Esophagus (tissue), 2 donors: Measurements from ENCODE around the gene LMTK3. TPM values are rescaled to one million over a fixed set of nuclear protein-coding genes. Genes with fewer than 3 reads are reported as not detected.

Source experiments
- H3K27ac ChIP-seq, 2 donors: one replicate each; pipeline ENCODE4 v1.5.1; 2013; ENCODE audit warnings: low read depth in 2 of 2, mild to moderate bottlenecking in 2 of 2, inconsistent platforms in 1 of 2, low read length in 1 of 2, moderate library complexity in 1 of 2
- H3K27me3 ChIP-seq, 2 donors: one replicate each; pipeline ENCODE4 v1.6.1; 2013; ENCODE audit warnings: low read length in 2 of 2, control low read depth in 1 of 2, mild to moderate bottlenecking in 1 of 2; ENCODE audit not compliant: insufficient read depth in 2 of 2, control insufficient read depth in 1 of 2
- H3K36me3 ChIP-seq, 2 donors: one replicate each; pipeline ENCODE4 v1.6.1; 2013; ENCODE audit warnings: low read length in 1 of 2; ENCODE audit not compliant: control insufficient read depth in 2 of 2, insufficient read depth in 2 of 2
- H3K4me1 ChIP-seq, 2 donors: one replicate each; pipeline ENCODE4 v1.6.1; 2013; ENCODE audit warnings: low read length in 1 of 2; ENCODE audit not compliant: control insufficient read depth in 2 of 2, insufficient read depth in 2 of 2
- H3K4me3 ChIP-seq, 2 donors: one replicate each; pipeline ENCODE4 v1.5.1; 2013; ENCODE audit warnings: low read length in 2 of 2, mild to moderate bottlenecking in 2 of 2, low read depth in 1 of 2, moderate library complexity in 1 of 2
- H3K9me3 ChIP-seq, 2 donors: one replicate each; pipeline ENCODE4 v1.6.1; 2013; ENCODE audit warnings: mild to moderate bottlenecking in 2 of 2, low read depth in 1 of 2, low read length in 1 of 2, moderate library complexity in 1 of 2; ENCODE audit not compliant: control insufficient read depth in 2 of 2, insufficient read depth in 1 of 2
- WGBS, 2 donors: extraction: QIAGEN DNeasy Blood & Tissue Kit; methylation state at CpG; one replicate each; pipeline ENCODE4 v1.1.7; 2013; 5-methylcytosine and 5-hydroxymethylcytosine counted together
- polyA plus RNA-seq, 2 donors: library from polyadenylated mRNA; stranded (reverse); fragments of 200-250 nt; gene quantifications; one replicate each; pipeline ENCODE4 v1.2.3, GENCODE V29; 2013
- donor health status: healthy with polysubstance abuse.
- donor health status: Bipolar disorder and iron deficiency.

LMTK3 gene
- polyA plus RNA-seq, 2 donors: 2.9 to 7.5 TPM

DNA sequence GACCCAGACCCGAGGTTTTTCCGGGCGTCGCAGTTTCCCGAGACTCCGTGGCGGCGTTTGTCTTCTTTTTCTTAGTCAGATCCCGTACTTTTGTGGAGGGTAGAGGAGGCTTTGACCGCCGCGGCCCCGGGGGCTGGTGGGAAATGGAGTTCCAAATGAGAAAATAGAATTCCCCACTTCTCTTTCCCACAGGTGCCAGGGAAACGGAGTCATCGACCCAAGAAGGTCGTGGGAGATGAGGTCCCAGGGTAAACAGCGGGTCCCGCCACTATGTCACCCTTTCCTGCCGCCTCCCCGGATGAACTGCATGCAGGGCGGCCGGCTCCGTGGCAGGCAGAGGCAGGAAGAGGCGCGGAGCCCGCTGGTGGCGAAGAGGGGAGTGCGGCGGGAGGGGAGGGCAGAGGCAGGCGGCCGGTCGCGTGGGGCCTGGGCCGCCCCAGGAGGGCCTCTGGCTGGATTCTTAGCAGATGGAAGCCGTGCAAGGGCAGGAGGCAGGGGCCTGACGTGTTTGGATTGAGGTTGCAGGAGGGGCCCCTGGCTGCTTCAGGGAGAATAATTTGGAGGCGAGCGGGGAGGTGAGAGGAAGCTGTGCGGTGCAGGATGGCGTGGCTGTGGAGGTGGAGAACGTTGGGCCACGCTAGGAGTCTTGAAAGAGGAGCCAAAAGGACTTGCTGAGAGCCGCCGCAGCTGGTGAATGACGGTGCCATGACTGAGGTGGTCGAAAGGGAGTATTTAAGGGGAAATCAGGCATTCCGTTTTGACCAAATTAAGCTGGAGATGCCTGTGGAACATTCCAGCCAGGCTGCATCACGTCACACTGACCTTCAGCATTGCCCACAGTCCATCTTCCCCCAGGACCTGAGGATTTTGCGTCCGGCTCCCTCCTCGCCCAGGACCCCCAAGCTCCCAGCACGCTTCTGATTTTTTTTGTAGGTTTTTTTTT, 30.8 kb downstream of the LMTK3 start:
- peaks cover 0 to 11% of the 10 kb centered on the region in 2 donors for H3K4me1 ChIP-seq
- no peaks in the 10 kb centered on the region for H3K9me3 ChIP-seq
- no peaks in the 10 kb centered on the region for H3K27me3 ChIP-seq
- 9 to 15% methylated on average over 52 of the region's 52 CpGs for WGBS, 2 donors
- peak overlapping the region; percentile 51 to 58 for H3K4me3 ChIP-seq
- peaks cover 9 to 25% of the 10 kb centered on the region in 2 donors for H3K36me3 ChIP-seq
- H3K27ac ChIP-seq: peak overlapping the region; percentile 88 to 89

DNA sequence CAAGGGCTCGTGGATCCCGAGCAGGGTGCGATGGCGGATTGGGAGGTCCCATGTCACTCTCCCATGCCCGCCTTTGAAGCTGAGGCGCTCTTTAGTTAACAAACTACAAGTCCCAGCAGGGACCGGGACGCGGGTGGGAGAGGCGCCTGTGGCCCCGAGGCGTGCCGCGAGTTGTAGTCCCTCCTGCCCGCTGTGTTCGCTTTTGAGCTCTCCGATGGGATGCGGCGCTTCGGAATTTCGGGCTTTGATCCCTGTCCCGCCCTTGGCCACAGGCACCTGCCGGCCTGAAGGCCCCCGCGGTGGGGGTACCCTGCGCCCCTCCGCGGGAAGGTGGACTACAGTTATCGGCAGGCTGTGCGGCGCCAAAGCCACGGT, 31.5 kb downstream of the LMTK3 start:
- Histone ChIP-seq H3K9me3 (no peaks in the 10 kb centered on the region), H3K4me1 (peaks cover 0 to 11% of the 10 kb centered on the region in 2 donors), H3K27ac (peak overlapping the region; percentile 88 to 89), H3K27me3 (no peaks in the 10 kb centered on the region), H3K4me3 (peak overlapping the region; percentile 51 to 58), H3K36me3 (peaks cover 14 to 32% of the 10 kb centered on the region in 2 donors)
- 11 to 20% methylated on average over 28 to 32 of the region's 32 CpGs for WGBS, 2 donors

DNA sequence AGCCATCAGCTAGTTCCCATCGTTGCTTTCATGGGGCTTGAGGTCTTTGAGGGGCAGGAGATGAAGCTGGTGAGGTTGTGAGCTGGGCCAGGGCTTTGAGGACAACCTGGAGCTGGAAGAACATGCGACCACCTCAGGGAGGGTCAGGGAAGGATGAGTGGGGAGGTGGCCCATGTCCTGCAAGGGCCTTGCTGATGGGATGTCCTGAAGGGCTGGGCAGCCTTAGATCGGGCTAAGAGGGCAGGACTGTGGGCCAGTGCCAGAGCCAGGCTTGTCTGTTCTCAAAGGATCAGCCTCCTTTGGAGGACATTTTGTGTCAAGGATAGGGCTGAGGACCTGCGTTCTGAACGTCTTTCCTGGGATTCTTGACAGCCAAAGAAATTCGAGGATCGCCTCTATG, 31.9 kb downstream of the LMTK3 start:
- Histone ChIP-seq H3K27ac (peak overlapping the region; percentile 88 to 89), H3K27me3 (no peaks in the 10 kb centered on the region), H3K36me3 (peaks cover 18 to 37% of the 10 kb centered on the region in 2 donors), H3K4me3 (no peak overlapping the region), H3K4me1 (peaks cover 0 to 11% of the 10 kb centered on the region in 2 donors), H3K9me3 (no peaks in the 10 kb centered on the region)
- WGBS, 2 donors: 69 to 75% methylated on average over 7 of the region's 7 CpGs

DNA sequence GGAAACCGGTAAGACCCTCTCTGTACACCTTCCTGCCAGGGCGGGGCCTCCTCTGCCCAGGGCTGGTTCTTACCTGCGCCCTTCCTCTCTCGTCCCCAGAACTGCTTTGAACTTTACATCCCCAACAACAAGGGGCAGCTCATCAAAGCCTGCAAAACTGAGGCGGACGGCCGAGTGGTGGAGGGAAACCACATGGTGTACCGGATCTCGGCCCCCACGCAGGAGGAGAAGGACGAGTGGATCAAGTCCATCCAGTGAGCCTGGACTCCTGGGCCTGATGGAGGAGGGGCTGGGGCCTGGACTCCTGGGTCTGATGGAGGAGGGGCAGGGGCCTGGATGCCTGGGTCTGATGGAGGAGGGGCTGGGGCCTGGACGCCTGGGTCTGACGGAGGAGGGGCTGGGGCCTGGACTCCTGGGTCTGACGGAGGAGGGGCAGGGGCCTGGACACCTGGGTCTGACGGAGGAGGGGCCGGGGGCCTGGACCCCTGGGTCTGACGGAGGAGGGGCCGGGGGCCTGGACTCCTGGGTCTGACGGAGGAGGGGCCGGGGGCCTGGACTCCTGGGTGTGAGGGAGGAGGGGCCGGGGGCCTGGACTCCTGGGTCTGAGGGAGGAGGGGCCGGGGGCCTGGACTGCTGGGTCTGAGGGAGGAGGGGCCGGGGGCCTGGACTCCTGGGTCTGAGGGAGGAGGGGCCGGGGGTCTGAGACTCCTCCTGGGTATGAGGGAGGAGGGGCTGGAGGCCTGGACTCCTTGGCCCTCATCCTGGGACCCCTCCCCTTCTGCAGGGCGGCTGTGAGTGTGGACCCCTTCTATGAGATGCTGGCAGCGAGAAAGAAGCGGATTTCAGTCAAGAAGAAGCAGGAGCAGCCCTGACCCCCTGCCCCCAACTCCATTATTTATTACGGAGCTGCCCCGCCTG, 33.0 kb downstream of the LMTK3 start:
- Histone ChIP-seq H3K9me3 (no peaks in the 10 kb centered on the region), H3K27me3 (no peaks in the 10 kb centered on the region), H3K4me1 (peaks cover 0 to 11% of the 10 kb centered on the region in 2 donors), H3K27ac (no peak overlapping the region), H3K36me3 (peaks cover 23 to 47% of the 10 kb centered on the region in 2 donors), H3K4me3 (no peak overlapping the region)
- WGBS, 2 donors: 81 to 87% methylated on average over 24 to 29 of the region's 29 CpGs

DNA sequence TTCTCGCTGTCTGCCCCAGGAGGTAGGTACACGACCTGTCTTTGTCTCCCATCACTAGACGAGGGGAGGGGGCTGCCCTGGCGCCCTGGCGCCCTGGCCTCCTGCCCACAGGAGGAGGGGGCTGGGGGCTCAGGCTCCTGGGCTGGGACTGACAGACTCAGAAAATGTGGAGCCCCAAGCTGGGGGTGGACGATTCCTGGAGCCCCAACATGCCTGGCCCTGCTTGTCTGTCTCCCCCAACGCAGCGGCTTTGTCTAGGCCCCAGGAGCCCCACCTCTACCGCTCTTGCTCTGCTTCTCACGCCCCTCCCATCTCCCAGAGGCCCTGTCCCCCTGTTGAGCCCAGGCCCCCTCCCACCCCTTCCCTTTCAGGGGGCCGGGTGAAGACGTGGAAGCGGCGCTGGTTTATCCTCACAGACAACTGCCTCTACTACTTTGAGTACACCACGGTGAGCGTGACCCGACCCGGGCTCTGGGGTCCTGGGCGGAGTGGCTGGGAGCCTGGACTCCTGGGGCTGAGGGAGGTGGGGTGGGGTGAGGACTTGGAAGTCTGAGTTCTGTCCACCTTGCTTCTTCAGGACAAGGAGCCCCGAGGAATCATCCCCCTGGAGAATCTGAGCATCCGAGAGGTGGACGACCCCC, 33.8 kb downstream of the LMTK3 start:
- 80% methylated on average over 22 of the region's 22 CpGs for WGBS, 2 donors
- Histone ChIP-seq H3K27ac (no peak overlapping the region), H3K27me3 (no peaks in the 10 kb centered on the region), H3K9me3 (no peaks in the 10 kb centered on the region), H3K4me1 (peaks cover 0 to 11% of the 10 kb centered on the region in 2 donors), H3K36me3 (peaks cover 26 to 54% of the 10 kb centered on the region in 2 donors), H3K4me3 (no peak overlapping the region)

DNA sequence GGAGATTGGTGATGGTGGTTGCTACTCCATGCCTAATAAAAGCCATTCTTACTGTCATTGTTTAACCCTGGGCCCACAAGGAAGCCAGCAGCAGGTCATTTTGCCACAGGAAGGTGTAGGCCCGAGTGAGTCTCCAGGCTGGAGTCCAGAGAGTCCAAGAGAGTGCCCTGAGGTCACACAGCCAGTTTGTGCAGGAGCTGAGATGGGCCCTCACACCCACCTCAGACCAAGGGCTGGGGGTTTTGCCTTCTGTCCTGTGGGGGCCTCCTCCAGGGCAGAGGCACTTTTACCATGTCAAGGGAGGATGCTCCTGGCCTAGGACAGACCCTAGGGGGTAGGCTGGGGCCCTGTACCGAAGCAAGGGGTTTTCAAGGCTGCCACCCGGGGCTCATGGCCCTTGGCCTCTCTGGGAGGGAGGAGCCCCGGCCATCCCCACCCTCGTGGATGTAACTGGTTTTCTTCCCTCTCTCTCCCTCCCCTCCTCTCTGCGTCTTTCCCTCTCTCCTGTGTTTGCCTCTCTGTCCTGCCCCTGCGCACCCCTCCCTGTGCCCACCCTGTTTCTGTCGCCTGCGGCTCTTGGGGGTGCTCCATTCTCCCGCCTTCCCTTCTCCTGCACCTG, 34.5 kb downstream of the LMTK3 start:
- 71 to 78% methylated on average over 10 of the region's 10 CpGs for WGBS, 2 donors
- Histone ChIP-seq H3K27me3 (no peaks in the 10 kb centered on the region), H3K27ac (no peak overlapping the region), H3K4me3 (no peak overlapping the region), H3K9me3 (no peaks in the 10 kb centered on the region), H3K36me3 (peaks cover 33 to 60% of the 10 kb centered on the region in 2 donors), H3K4me1 (peaks cover 0 to 11% of the 10 kb centered on the region in 2 donors)

DNA sequence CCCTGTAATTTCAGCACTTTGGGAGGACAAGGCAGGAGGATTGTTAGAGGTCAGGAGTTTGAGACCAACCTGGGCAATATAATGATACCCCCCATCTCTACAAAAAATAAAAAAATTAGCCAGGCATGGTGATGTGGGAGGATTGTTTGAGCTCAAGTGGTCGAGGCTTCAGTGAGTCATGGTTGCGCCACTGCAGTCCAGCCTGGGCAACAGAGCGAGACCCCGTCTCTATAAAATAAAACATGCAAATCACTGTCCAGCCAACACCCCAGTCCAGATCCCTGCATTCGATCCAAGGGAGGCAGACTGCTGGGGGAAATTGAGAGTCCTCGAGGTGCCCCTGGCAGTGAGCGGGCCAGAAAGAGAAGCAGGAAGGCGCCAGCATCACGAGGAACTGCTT, 35.5 kb downstream of the LMTK3 start:
- 90 to 92% methylated on average over 9 of the region's 9 CpGs for WGBS, 2 donors
- H3K9me3 ChIP-seq: no peaks in the 10 kb centered on the region
- no peak overlapping the region for H3K27ac ChIP-seq
- peaks cover 0 to 10% of the 10 kb centered on the region in 2 donors for H3K4me1 ChIP-seq
- H3K36me3 ChIP-seq: peaks cover 39 to 67% of the 10 kb centered on the region in 2 donors
- no peaks in the 10 kb centered on the region for H3K27me3 ChIP-seq
- no peak overlapping the region for H3K4me3 ChIP-seq

DNA sequence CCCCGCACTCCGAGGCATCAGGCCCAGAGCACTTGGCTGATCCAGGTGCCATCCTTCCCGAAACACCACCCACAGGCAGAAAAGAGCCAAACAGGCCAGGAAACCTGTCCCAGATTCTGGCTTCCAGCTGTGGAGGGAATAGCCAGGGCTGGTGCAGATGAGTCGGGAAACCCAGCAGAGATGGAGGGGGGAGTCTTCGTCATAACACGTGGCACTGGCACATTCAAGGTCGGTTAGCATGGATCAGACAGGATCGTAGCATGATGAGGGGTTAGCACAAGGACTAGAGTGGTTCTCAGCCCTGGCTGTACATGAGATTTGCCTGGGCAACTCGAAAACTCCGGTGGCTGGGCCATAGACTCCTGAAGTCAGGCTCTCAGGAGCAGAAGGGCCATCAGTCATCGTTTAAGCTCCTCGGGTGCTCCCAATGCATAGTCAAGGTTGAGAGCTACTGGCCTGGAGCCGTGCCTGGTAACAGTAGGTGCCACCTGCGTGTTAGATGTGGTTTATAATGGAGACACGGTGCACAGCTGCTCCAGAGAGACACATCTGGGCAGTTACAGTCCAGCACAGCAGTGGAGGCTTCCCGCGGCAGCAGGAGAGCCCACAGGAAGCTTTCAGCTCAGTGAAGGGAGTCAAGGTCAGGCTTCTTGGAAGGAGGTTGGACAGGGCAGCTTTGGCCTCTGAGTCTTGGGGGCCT, 36.1 kb downstream of the LMTK3 start:
- 81 to 84% methylated on average over 17 of the region's 17 CpGs for WGBS, 2 donors
- Histone ChIP-seq H3K27me3 (no peaks in the 10 kb centered on the region), H3K4me3 (no peak overlapping the region), H3K27ac (no peak overlapping the region), H3K36me3 (peaks cover 40 to 73% of the 10 kb centered on the region in 2 donors), H3K9me3 (no peaks in the 10 kb centered on the region), H3K4me1 (peaks cover 0 to 8% of the 10 kb centered on the region in 2 donors)
